Upper lobe of left lung (tissue), 6 donors: ENCODE data around the gene ATP13A2. TPM values are rescaled to one million over a fixed set of nuclear protein-coding genes. Genes with fewer than 3 reads are reported as not detected.

Experiments
- ATAC-seq, 2 donors: fragments of 200-7000 bp; cut with Tn5 transposase; one replicate each; pipeline ENCODE4 v1.9.1; 2022; ENCODE audit warnings: mild to moderate bottlenecking in 2 of 2, moderate library complexity in 2 of 2; ENCODE audit not compliant: low FRiP score in 2 of 2
- DNase-seq, 2 donors: peaks; one replicate each; pipeline ENCODE4 v3.0.0-alpha.2; 2019 to 2020
- H3K27ac ChIP-seq, 4 donors: fragments of 200-600 bp; sonication (generic); one replicate each; pipeline ENCODE4 v1.5.1; 2016 to 2019
- H3K27me3 ChIP-seq, 4 donors: fragments of 200-600 bp; sonication (generic); one replicate each; pipeline ENCODE4 v1.5.1; 2017 to 2019
- H3K36me3 ChIP-seq, 4 donors: fragments of 200-600 bp; sonication (generic); one replicate each; pipeline ENCODE4 v1.5.1; 2016 to 2019
- H3K4me1 ChIP-seq, 4 donors: fragments of 200-600 bp; sonication (generic); one replicate each; pipeline ENCODE4 v1.5.1; 2018 to 2019
- H3K4me3 ChIP-seq, 4 donors: fragments of 200-600 bp; sonication (generic); one replicate each; pipeline ENCODE4 v1.5.1; 2017 to 2019; ENCODE audit warnings: mild to moderate bottlenecking in 2 of 4, moderate library complexity in 1 of 4
- H3K9me3 ChIP-seq, 4 donors: fragments of 200-600 bp; sonication (generic); one replicate each; pipeline ENCODE4 v1.5.1; 2018 to 2019
- CTCF ChIP-seq, 6 experiments: fragments of 450-650 bp in 4 of 6; fragments of 200-600 bp in 2 of 6; sonication (generic) in 2 of 6; IDR thresholded peaks; one replicate each; pipeline ENCODE4 v1.5.1; 2016 to 2019; ENCODE audit warnings: antibody characterized with exemption in 6 of 6
- EP300 ChIP-seq, 4 donors: sonication (generic); formaldehyde crosslinking; IDR thresholded peaks; one replicate each; pipeline ENCODE4 v1.5.1; 2017; ENCODE audit warnings: antibody characterized with exemption in 4 of 4, control low read depth in 2 of 4
- POLR2A ChIP-seq, 4 donors: fragments of 450-650 bp; IDR thresholded peaks; one replicate each; pipeline ENCODE4 v1.5.1; 2016 to 2017; ENCODE audit warnings: antibody characterized with exemption in 4 of 4, mild to moderate bottlenecking in 2 of 4
- POLR2AphosphoS5 ChIP-seq, 2 donors: sonication (generic); formaldehyde crosslinking; IDR thresholded peaks; one replicate each; pipeline ENCODE4 v1.5.1; 2017; ENCODE audit warnings: antibody characterized with exemption in 2 of 2
- WGBS, 2 donors: methylation state at CpG; one replicate each; pipeline ENCODE4 v1.1.5; 2017 to 2018; 5-methylcytosine and 5-hydroxymethylcytosine counted together
- total RNA-seq, 6 donors: library from RNA; depleted of rRNA in 4 of 6; stranded (reverse); fragments of >200 nt in 4 of 6; gene quantifications; one replicate each; pipeline versions ENCODE4 v1.1.0 to v1.2.1, GENCODE V29; 2016 to 2021
- donor health status: DM: no; HTN: no; CAD: no; lungs with moderate emphysema.
- donor health status: DM: no; HTN: yes; CAD: no; lungs with severe emphysema.

Gene ATP13A2
- total RNA-seq, 6 donors from 2014 or later: 39.2 to 110 (median 66.5) TPM

DNA sequence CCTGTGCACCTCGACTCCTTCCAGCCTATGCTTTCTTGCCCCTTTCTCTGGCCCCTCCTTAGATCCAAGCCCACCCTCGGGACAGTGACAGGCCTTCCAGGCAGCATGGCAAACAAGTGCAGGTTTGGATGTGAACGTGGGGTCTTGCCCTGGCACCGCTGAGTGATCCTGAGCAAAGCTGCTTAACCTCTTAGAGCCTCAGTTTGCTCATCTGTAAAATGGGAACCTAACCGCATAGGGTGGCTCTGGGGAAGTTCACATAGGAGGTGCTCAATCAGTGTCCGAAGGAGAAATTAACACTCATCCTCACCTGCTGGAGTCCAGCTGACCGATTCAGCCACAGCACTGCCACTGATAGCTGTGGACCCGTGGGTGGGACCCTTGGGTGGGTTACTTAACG, 38.5 kb downstream of the ATP13A2 start:
- ATAC-seq: no peak
- no peak for TF ChIP-seq POLR2AphosphoS5 (IDR thresholded peaks at IDR 0.05)
- no peak for TF ChIP-seq EP300 (IDR thresholded peaks at IDR 0.05)
- no peak for TF ChIP-seq CTCF (IDR thresholded peaks at IDR 0.05)
- no peak for TF ChIP-seq POLR2A (IDR thresholded peaks at IDR 0.05)
- Histone ChIP-seq H3K9me3 (no peaks in the 10 kb centered on the region), H3K27me3 (no peaks in the 10 kb centered on the region), H3K36me3 (peaks cover 0 to 15% (median 4%) of the 10 kb centered on the region in 4 donors), H3K4me3 (no peak overlapping the region), H3K4me1 (no peaks in the 10 kb centered on the region), H3K27ac (no peak overlapping the region)
- DNase-seq: no peak
- WGBS, 2 donors: 81 to 85% methylated on average over 7 to 9 of the region's 9 CpGs

DNA sequence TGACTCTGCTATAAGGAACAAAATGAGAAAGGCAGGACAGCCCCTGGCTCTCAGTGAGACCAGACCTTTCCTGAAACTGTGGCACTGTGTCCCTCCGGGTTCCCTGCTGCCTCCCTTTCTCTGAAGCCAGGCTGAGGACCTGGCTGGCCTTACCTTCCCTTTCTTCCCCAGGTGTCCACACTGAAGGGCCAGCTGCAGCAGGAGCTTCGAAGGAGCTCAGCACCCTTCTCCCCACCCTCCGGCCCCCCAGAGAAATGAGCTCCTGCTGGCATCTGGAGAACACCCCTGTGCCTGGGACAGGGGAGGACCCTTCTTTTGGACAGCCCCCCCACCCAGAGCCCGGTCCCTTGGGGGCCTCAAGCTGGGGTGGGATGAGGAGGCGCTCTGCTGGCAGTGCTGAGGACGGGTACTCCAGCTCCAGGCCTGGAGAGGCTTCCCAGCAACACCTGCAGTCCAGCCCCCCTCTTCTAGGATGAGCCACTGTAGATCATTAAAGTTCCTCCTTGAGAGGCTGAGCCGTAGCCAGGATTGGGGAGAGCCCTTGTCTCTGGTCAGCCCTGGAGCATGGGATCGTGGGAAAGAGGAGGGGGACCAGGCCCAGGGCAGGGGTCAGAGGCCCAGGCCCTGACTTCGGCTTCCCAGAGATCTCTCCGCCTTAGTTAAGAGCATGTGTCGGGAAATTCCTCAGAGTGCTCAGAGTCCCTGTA, 39.4 kb downstream of the ATP13A2 start:
- H3K4me1 ChIP-seq: peaks cover under 1 to 4% (median 4%) of the 10 kb centered on the region in 4 donors
- 69 to 72% methylated on average over 6 to 11 of the region's 11 CpGs for WGBS, 2 donors
- no peaks in the 10 kb centered on the region for H3K9me3 ChIP-seq
- ATAC-seq: no peak
- peaks cover 0 to 21% (median 9%) of the 10 kb centered on the region in 4 donors for H3K36me3 ChIP-seq
- H3K4me3 ChIP-seq: no peak overlapping the region
- H3K27me3 ChIP-seq: no peaks in the 10 kb centered on the region
- peak in 1 of 2 donors; percentile 36 for DNase-seq
- H3K27ac ChIP-seq: peak overlapping the region in 1 of 4 donors; percentile 17
- TF ChIP-seq POLR2AphosphoS5 (IDR thresholded peaks at IDR 0.05) (no peak), POLR2A (IDR thresholded peaks at IDR 0.05) (no peak), CTCF (IDR thresholded peaks at IDR 0.05) (no peak), EP300 (IDR thresholded peaks at IDR 0.05) (no peak)

- Histone ChIP-seq H3K4me1 (peaks cover 5 to 11% (median 9%) of the 10 kb centered on the region in 4 donors), H3K27ac (peak overlapping the region in 1 of 4 donors; percentile 17), H3K4me3 (no peak overlapping the region), H3K9me3 (no peaks in the 10 kb centered on the region), H3K36me3 (peaks cover 0 to 22% (median 10%) of the 10 kb centered on the region in 4 donors), H3K27me3 (no peaks in the 10 kb centered on the region)
- ATAC-seq (no peak), DNase-seq (peak in 1 of 2 donors; percentile 75)
- WGBS, 2 donors: 77 to 80% methylated on average over 17 to 25 of the region's 28 CpGs
- TF ChIP-seq EP300 (IDR thresholded peaks at IDR 0.05): no peak
- TF ChIP-seq POLR2A (IDR thresholded peaks at IDR 0.05): no peak
- TF ChIP-seq POLR2AphosphoS5 (IDR thresholded peaks at IDR 0.05): no peak
- TF ChIP-seq CTCF (IDR thresholded peaks at IDR 0.05): no peak
These were observed 40.2 kb downstream of the ATP13A2 start for GRCh38 chr1:16971341-16972188.

GRCh38 chr1:16970132-16970910, 41.4 kb downstream of the ATP13A2 start:
- no peak for ATAC-seq
- Histone ChIP-seq H3K4me1 (peaks cover 5 to 12% (median 9%) of the 10 kb centered on the region in 4 donors), H3K9me3 (no peaks in the 10 kb centered on the region), H3K36me3 (peaks cover 0 to 34% (median 20%) of the 10 kb centered on the region in 4 donors), H3K4me3 (no peak overlapping the region), H3K27me3 (no peaks in the 10 kb centered on the region), H3K27ac (no peak overlapping the region)
- 94% methylated on average over 7 to 19 of the region's 28 CpGs for WGBS, 2 donors
- peak in 1 of 2 donors; percentile 68 for DNase-seq
- no peak for TF ChIP-seq EP300 (IDR thresholded peaks at IDR 0.05)
- no peak for TF ChIP-seq CTCF (IDR thresholded peaks at IDR 0.05)
- no peak for TF ChIP-seq POLR2AphosphoS5 (IDR thresholded peaks at IDR 0.05)
- no peak for TF ChIP-seq POLR2A (IDR thresholded peaks at IDR 0.05)
